Lower lobe of right lung (tissue), 2 donors: ENCODE measurements around the gene KRTAP3-1. TPM values are rescaled to one million over a fixed set of nuclear protein-coding genes. Genes with fewer than 3 reads are reported as not detected.

ENCODE experiments used
- ATAC-seq, 2 donors: fragments of 200-7000 bp; cut with Tn5 transposase; one replicate each; pipeline ENCODE4 v1.9.1; 2020 to 2022; ENCODE audit warnings: mild to moderate bottlenecking in 2 of 2, moderate library complexity in 2 of 2
- DNase-seq: peaks from one replicate; pipeline ENCODE4 v3.0.0-alpha.2; 2020
- H3K27ac ChIP-seq: fragments of 200-600 bp; one replicate; pipeline ENCODE4 v1.8.0; 2022
- H3K27me3 ChIP-seq: fragments of 200-600 bp; one replicate; pipeline ENCODE4 v1.8.0; 2022; ENCODE audit warnings: low read depth
- H3K36me3 ChIP-seq: fragments of 200-600 bp; one replicate; pipeline ENCODE4 v1.8.0; 2022; ENCODE audit warnings: mild to moderate bottlenecking
- H3K4me1 ChIP-seq: fragments of 200-600 bp; one replicate; pipeline ENCODE4 v1.8.0; 2022
- H3K4me3 ChIP-seq: fragments of 200-600 bp; one replicate; pipeline ENCODE4 v1.8.0; 2022; ENCODE audit warnings: mild to moderate bottlenecking
- H3K9me3 ChIP-seq: fragments of 200-600 bp; one replicate; pipeline ENCODE4 v1.8.0; 2022
- intact Hi-C: fragments of 100-400 bp; cut with DNase I; formaldehyde crosslinking; loops from one replicate; pipeline ENCODE4 v1.11.0; 2022
- total RNA-seq: library from RNA; stranded (reverse); fragmentation: NEBNext Ultra II Directional; extraction: Animal tissue kit (Norgen Biotek cat#: 25700); gene quantifications from one replicate; pipeline ENCODE4 v1.2.1, GENCODE V29; 2021
- TF ChIP-seq, protein P1 (sequence below): fragments of 200-600 bp; IDR thresholded peaks from one replicate; pipeline ENCODE4 v1.8.0; 2022; ENCODE audit warnings: antibody characterized with exemption, mild to moderate bottlenecking
- donor health status: DM: no; HTN: yes; CAD: no; lungs with severe emphysema.

KRTAP3-1 gene
- total RNA-seq, 1 donor from 2014 or later, result not detected

DNA sequence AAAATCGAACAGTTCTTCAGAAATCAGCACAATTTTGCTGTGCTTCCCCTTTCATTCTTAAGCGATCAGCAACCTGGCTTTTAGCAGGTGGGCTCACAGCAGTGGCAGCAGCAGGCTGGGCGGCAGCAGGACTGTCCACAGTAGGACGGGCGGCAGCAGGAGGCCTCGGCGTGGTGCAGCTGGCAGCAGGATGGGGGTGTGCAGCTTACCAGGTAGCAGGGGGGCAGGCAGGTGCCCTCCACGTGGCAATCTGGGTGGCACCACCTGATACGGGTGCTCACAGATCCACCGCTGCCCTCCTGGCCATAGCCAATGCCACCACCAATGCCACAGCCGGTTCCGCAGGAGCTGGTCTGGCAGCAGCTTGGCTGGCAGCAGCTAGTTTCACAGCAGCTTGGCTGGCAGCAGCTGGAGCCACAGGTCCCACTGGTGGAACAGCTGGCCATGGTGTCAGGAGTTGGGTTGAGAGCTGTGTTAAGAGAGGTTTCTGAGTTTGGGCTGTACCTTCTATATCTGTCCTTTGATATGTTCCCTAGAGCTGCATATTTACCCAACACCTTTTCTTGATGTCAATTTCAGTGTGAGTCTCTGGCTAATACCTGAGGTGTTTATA is 20.8 kb upstream of the KRTAP3-1 start, which contains the start of gene KRTAP1-4:
Gene KRTAP1-4, minus strand, starts transcription at position 563 of the 613 bp plus-strand sequence. Its CDS starts 117 bp downstream, at position 446.
- no peaks in the 10 kb centered on the region for H3K9me3 ChIP-seq
- no peaks in the 10 kb centered on the region for H3K36me3 ChIP-seq
- H3K4me1 ChIP-seq, result no peaks in the 10 kb centered on the region
- H3K27ac ChIP-seq, result no peak within 1 kb of the TSS
- no peak for ATAC-seq
- intact Hi-C loops, result no loop called here
- no peaks in the 10 kb centered on the region for H3K27me3 ChIP-seq
- DNase-seq, result no peak
- TF ChIP-seq, protein P1, sequence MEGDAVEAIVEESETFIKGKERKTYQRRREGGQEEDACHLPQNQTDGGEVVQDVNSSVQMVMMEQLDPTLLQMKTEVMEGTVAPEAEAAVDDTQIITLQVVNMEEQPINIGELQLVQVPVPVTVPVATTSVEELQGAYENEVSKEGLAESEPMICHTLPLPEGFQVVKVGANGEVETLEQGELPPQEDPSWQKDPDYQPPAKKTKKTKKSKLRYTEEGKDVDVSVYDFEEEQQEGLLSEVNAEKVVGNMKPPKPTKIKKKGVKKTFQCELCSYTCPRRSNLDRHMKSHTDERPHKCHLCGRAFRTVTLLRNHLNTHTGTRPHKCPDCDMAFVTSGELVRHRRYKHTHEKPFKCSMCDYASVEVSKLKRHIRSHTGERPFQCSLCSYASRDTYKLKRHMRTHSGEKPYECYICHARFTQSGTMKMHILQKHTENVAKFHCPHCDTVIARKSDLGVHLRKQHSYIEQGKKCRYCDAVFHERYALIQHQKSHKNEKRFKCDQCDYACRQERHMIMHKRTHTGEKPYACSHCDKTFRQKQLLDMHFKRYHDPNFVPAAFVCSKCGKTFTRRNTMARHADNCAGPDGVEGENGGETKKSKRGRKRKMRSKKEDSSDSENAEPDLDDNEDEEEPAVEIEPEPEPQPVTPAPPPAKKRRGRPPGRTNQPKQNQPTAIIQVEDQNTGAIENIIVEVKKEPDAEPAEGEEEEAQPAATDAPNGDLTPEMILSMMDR, result no peak
- no peak within 1 kb of the TSS for H3K4me3 ChIP-seq

DNA sequence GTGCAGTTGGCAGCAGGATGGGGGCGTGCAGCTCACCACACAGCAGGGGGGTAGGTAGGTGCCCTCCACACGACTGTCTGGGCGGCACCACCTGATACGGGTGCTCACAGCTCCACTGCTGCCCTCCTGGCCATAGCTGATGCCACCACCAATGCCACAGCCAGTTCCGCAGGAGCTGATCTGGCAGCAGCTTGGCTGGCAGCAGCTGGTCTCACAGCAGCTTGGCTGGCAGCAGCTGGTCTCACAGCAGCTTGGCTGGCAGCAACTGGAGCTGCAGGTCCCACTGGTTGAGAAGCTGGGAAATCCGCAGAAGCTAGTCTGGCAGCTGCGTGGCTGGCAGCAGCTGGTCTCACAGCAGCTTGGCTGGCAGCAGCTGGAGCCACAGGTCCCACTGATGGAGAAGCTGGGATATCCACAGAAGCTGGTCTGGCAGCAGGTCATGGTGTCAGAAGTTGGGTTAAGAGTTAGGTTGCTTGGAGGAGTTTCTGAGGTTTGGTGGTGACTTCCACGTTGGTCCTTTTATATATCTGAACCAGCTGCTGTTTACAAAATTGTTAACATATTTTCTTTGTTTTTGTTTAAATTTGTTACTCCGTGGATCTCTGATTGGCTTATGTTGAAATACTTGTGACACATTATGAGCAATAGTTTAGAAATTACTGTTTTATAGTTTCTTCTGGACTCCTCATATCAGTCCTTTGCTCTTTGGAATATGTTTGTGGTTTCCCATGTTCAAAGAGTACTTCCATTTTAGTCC is 18.0 kb upstream of the KRTAP3-1 start, which contains the start of gene KRTAP1-5:
Gene KRTAP1-5, minus strand, starts transcription at position 494 of the 757 bp plus-strand sequence. Its CDS starts 53 bp downstream, at position 441.
- TF ChIP-seq, protein P1, result no peak
- no peak for ATAC-seq
- H3K36me3 ChIP-seq, result no peaks in the 10 kb centered on the region
- DNase-seq, result no peak
- no peak within 1 kb of the TSS for H3K27ac ChIP-seq
- no peaks in the 10 kb centered on the region for H3K4me1 ChIP-seq
- no peaks in the 10 kb centered on the region for H3K27me3 ChIP-seq
- H3K9me3 ChIP-seq, result no peaks in the 10 kb centered on the region
- intact Hi-C loops, result no loop called here
- no peak within 1 kb of the TSS for H3K4me3 ChIP-seq

DNA sequence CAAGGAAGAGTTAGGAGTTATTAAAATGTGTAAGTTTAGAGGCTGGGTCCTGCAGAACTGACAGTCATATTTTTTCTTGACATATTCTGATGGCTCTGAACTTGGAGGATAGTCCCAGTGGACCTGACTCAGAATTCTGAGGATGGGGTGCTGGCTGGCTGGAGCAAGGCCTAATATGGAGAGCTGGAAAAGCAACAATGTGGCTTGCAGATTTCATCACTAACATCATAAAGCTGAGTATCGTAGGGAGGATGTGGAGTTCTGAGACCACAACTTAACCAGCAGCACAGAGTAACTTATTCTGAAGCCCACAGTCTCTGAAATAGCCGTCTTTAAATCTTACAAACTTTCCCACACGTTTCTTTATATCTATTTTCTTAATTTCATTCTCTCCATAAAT is 15.8 kb upstream of the KRTAP3-1 start:
- intact Hi-C loops, result no loop called here
- Histone ChIP-seq H3K9me3 (no peaks in the 10 kb centered on the region), H3K36me3 (no peaks in the 10 kb centered on the region), H3K4me3 (no peak overlapping the region), H3K4me1 (no peaks in the 10 kb centered on the region), H3K27ac (no peak overlapping the region), H3K27me3 (no peaks in the 10 kb centered on the region)
- no peak for ATAC-seq
- TF ChIP-seq, protein P1, result no peak
- DNase-seq, result no peak

DNA sequence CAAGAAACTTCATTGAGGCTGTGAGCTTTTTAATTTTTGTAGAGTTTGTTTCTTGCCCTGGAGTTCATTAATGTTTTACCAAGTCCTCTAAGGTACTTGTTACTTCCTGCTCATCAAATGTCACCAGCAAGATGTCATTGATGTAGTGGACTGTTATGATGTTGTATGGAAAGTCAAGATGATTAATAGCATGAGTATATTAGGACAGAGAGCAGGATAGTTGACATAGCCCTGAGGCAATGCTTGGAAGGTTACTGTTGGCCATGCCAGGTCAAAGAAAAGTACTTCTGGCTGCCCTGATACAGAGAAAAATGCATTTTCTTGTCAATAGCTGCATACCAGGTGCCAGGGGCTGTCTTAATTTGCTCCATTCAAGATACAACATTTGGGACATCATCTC is 11.4 kb upstream of the KRTAP3-1 start:
- DNase-seq, result no peak
- H3K4me1 ChIP-seq, result no peaks in the 10 kb centered on the region
- no peaks in the 10 kb centered on the region for H3K36me3 ChIP-seq
- H3K27me3 ChIP-seq, result no peaks in the 10 kb centered on the region
- H3K27ac ChIP-seq, result no peak overlapping the region
- no peak for ATAC-seq
- H3K4me3 ChIP-seq, result no peak overlapping the region
- H3K9me3 ChIP-seq, result no peaks in the 10 kb centered on the region
- TF ChIP-seq, protein P1, result no peak
- intact Hi-C loops, result no loop called here

DNA sequence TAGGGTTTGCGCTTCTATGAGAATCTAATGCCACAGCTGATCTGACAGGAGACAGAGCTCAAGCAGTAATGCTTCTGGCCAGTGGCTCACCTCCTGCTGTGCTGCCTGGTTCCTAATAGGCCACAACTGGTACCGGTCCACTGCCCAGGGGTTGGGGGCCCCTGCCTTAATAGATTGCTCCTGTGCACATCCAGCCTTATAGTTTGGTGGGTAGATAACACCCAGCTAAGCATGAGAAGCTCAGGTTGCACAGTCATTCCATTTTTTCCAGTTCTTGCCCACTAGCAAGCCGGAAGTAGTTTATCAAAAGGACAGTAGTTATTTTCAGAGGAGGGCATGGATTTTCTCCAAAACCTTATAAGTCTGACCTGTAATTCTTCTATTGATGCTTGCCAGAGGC is 10.5 kb upstream of the KRTAP3-1 start:
- Histone ChIP-seq H3K4me3 (no peak overlapping the region), H3K27ac (no peak overlapping the region), H3K27me3 (no peaks in the 10 kb centered on the region), H3K4me1 (no peaks in the 10 kb centered on the region), H3K36me3 (no peaks in the 10 kb centered on the region), H3K9me3 (no peaks in the 10 kb centered on the region)
- ATAC-seq (no peak), DNase-seq (no peak)
- intact Hi-C loops, result no loop called here
- TF ChIP-seq, protein P1, result no peak
